ENCODE results near the gene VAC14.
A peak's percentile ranks its signal among the peaks of the same experiment; 100 is the strongest.

VAC14 gene

DNA sequence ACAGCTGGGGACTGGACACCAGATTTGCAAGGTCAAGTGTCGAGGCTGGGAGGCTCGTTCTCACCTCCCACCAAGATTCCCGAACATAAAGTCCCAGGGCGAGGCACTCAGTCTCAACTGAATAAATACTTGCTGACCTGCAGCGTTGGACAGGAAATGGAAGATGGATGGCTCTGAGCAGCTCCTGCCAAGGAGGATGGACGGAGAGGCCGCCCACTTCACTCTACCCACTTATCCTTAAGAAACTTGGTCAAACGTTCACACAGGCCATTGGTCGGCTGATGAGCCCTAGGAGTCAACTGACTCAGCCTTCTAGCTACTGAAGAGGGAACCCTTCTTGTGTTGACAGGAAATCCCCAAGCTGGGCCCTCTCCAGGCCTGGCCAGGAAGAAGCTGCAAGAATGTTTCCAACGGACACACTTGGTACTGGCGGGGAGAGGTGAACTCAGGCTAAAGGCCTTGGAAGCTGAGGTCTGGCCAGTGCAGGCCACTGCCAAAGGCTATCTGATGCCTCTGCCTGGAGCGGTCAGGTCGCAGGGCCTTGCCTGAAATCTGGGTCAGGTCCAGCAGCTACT lies 50.0 kb downstream of the VAC14 start:
- ChIA-PET POLR2A (no interaction called here), CTCF (interaction anchor here (1.7 kb wide), 1 partner anchor 72 kb away, joined by 3 read pairs; no protein-coding TSS in a partner anchor)
- Histone ChIP-seq H3K36me3 (ENCODE audit: control insufficient read depth in 2 of 2, insufficient read depth in 1 of 2, low read length in 2 of 2) (no peaks in the 10 kb centered on the region), H3K4me1 (ENCODE audit: control insufficient read depth, insufficient read depth, low read length) (peaks cover 7% of the 10 kb centered on the region; the same call in 1 of the 2 replicates), H3K4me3 (ENCODE audit: low read depth, low read length) (no peak overlapping the region), H3K27ac (ENCODE audit: extremely low read depth, low read depth, low read length) (no peak overlapping the region), H3K9me3 (ENCODE audit: control insufficient read depth, insufficient read depth, low read depth, low read length) (no peaks in the 10 kb centered on the region)
- TF ChIP-seq HOXA7 (CRISPR knock-in tag; IDR thresholded peaks at IDR 0.05; ENCODE audit: borderline replicate concordance), result no peak
- TF ChIP-seq ZNF654 (tag by site-specific recombination; IDR thresholded peaks at IDR 0.05; ENCODE audit: low read depth), result no peak

DNA sequence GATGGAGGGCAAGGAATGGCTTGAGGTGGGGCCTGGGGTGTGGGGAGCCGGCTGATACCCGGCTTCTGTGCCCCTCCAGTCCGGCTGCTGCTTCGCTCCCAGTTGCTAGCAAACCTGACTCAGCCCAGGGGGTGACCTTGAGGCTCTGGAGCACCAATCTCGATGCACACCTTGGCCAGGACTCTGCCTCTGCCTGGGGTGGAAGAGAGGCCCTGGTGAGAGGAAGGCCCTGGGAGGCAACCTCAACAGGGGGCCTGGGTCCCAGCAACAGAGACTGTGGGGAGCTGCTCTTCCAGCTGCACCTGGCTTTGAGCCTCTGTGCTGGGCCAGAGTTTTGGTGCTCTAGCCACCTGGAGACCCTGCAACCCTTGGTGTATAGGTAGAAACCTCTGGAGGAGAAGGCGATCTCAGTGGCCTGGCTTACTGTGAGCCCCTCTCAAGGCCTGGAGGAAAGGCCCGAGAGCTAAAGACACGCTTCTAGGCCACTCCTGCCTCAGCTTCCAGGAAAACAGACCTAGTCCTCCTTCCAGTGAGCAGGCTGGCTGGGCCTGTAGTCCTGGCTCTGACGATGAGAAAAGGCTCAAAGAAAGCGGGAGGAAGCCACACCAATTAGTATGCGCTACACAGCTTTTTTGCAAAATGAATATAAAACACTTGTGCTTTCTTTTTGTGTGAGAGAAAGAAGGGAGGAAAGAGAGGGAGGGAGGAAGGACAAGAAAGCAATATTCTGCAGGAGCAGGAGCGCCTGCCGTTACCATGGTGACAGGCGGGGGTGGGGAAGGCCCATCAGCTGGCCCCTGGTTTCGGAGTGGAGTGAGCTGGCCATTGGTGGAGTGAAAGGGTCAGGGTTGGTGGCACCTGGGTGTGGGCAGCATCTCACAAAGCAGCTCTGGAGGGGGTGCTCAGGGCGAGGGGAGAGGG lies 51.0 kb downstream of the VAC14 start:
- H3K4me3 ChIP-seq (ENCODE audit: low read depth, low read length), result no peak overlapping the region
- CTCF ChIA-PET, result interaction anchor here (0.6 to 2.2 kb wide), 2 partner anchors 21 kb away, joined by 3 to 11 read pairs; no protein-coding TSS in a partner anchor
- TF ChIP-seq, protein P1, sequence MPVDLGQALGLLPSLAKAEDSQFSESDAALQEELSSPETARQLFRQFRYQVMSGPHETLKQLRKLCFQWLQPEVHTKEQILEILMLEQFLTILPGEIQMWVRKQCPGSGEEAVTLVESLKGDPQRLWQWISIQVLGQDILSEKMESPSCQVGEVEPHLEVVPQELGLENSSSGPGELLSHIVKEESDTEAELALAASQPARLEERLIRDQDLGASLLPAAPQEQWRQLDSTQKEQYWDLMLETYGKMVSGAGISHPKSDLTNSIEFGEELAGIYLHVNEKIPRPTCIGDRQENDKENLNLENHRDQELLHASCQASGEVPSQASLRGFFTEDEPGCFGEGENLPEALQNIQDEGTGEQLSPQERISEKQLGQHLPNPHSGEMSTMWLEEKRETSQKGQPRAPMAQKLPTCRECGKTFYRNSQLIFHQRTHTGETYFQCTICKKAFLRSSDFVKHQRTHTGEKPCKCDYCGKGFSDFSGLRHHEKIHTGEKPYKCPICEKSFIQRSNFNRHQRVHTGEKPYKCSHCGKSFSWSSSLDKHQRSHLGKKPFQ (tag by site-specific recombination; IDR thresholded peaks at IDR 0.05), result no peak
- peak; percentile 81 for TF ChIP-seq GLIS1 (tag by site-specific recombination; IDR thresholded peaks at IDR 0.05)
- no peak for TF ChIP-seq ZNF677 (tag by site-specific recombination; IDR thresholded peaks at IDR 0.05)
- peak; percentile 49 for TF ChIP-seq ZIC2 (tag by site-specific recombination; IDR thresholded peaks at IDR 0.05)

GRCh38 chr16:70749006-70749678 lies 51.8 kb downstream of the VAC14 start:
- TF ChIP-seq, protein P2, sequence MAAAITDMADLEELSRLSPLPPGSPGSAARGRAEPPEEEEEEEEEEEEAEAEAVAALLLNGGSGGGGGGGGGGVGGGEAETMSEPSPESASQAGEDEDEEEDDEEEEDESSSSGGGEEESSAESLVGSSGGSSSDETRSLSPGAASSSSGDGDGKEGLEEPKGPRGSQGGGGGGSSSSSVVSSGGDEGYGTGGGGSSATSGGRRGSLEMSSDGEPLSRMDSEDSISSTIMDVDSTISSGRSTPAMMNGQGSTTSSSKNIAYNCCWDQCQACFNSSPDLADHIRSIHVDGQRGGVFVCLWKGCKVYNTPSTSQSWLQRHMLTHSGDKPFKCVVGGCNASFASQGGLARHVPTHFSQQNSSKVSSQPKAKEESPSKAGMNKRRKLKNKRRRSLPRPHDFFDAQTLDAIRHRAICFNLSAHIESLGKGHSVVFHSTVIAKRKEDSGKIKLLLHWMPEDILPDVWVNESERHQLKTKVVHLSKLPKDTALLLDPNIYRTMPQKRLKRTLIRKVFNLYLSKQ (tag by site-specific recombination; IDR thresholded peaks at IDR 0.05; ENCODE audit: borderline replicate concordance), result no peak
- TF ChIP-seq ZNF37A (tag by site-specific recombination; IDR thresholded peaks at IDR 0.05) (no peak), ZNF19 (tag by site-specific recombination; IDR thresholded peaks at IDR 0.05; ENCODE audit: low read depth) (no peak), ZNF132 (tag by site-specific recombination; IDR thresholded peaks at IDR 0.05; ENCODE audit: borderline replicate concordance) (no peak), REST (tag by site-specific recombination; IDR thresholded peaks at IDR 0.05) (no peak), KLF8 (tag by site-specific recombination; IDR thresholded peaks at IDR 0.05) (no peak), ZNF555 (tag by site-specific recombination; conservative IDR thresholded peaks at IDR 0.05) (no peak), ZNF248 (tag by site-specific recombination; IDR thresholded peaks at IDR 0.05) (no peak)
- TF ChIP-seq, protein P3, sequence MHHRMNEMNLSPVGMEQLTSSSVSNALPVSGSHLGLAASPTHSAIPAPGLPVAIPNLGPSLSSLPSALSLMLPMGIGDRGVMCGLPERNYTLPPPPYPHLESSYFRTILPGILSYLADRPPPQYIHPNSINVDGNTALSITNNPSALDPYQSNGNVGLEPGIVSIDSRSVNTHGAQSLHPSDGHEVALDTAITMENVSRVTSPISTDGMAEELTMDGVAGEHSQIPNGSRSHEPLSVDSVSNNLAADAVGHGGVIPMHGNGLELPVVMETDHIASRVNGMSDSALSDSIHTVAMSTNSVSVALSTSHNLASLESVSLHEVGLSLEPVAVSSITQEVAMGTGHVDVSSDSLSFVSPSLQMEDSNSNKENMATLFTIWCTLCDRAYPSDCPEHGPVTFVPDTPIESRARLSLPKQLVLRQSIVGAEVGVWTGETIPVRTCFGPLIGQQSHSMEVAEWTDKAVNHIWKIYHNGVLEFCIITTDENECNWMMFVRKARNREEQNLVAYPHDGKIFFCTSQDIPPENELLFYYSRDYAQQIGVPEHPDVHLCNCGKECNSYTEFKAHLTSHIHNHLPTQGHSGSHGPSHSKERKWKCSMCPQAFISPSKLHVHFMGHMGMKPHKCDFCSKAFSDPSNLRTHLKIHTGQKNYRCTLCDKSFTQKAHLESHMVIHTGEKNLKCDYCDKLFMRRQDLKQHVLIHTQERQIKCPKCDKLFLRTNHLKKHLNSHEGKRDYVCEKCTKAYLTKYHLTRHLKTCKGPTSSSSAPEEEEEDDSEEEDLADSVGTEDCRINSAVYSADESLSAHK (tag by site-specific recombination; IDR thresholded peaks at IDR 0.05), result no peak
- CTCF ChIA-PET, result interaction anchor here (1.1 to 2.2 kb wide), 2 partner anchors 10 to 22 kb away, joined by 3 to 11 read pairs; no protein-coding TSS in a partner anchor
- H3K4me3 ChIP-seq (ENCODE audit: low read depth, low read length), result no peak overlapping the region

More for the DNA sequence above, 51.0 kb downstream of the VAC14 start:
- Histone ChIP-seq H3K4me1 (ENCODE audit: control insufficient read depth, insufficient read depth, low read length) (peaks cover 11% of the 10 kb centered on the region; the same call in 1 of the 2 replicates), H3K27ac (ENCODE audit: extremely low read depth, low read depth, low read length) (no peak overlapping the region), H3K9me3 (ENCODE audit: control insufficient read depth, insufficient read depth, low read depth, low read length) (no peaks in the 10 kb centered on the region), H3K36me3 (ENCODE audit: control insufficient read depth in 2 of 2, insufficient read depth in 1 of 2, low read length in 2 of 2) (peaks cover 0 to 4% of the 10 kb centered on the region in 2 experiments; a peak in 1 of 3 replicates)
- POLR2A ChIA-PET, result no interaction called here

More at GRCh38 chr16:70749006-70749678, 51.8 kb downstream of the VAC14 start:
- H3K4me1 ChIP-seq (ENCODE audit: control insufficient read depth, insufficient read depth, low read length), result peaks cover 11% of the 10 kb centered on the region; the same call in 1 of the 2 replicates
- no peaks in the 10 kb centered on the region for H3K9me3 ChIP-seq (ENCODE audit: control insufficient read depth, insufficient read depth, low read depth, low read length)
- POLR2A ChIA-PET, result no interaction called here
- H3K27ac ChIP-seq (ENCODE audit: extremely low read depth, low read depth, low read length), result no peak overlapping the region
- peaks cover 0 to 12% of the 10 kb centered on the region in 2 experiments; a peak in 1 of 3 replicates for H3K36me3 ChIP-seq (ENCODE audit: control insufficient read depth in 2 of 2, insufficient read depth in 1 of 2, low read length in 2 of 2)

Measured in HEK293 (cell line).